Measurements from ENCODE around the gene CRIP2. TPM values are rescaled to one million over a fixed set of nuclear protein-coding genes. Genes with fewer than 3 reads are reported as not detected.

CRIP2 gene
- total and polyA plus RNA-seq, 9 of the 15 experiments (the other 6 are each of a cell fraction or from before 2014, with no cell fraction given): 0.18 to 2.0 (median 0.69) TPM; not detected in 1

- TF ChIP-seq, protein P1, sequence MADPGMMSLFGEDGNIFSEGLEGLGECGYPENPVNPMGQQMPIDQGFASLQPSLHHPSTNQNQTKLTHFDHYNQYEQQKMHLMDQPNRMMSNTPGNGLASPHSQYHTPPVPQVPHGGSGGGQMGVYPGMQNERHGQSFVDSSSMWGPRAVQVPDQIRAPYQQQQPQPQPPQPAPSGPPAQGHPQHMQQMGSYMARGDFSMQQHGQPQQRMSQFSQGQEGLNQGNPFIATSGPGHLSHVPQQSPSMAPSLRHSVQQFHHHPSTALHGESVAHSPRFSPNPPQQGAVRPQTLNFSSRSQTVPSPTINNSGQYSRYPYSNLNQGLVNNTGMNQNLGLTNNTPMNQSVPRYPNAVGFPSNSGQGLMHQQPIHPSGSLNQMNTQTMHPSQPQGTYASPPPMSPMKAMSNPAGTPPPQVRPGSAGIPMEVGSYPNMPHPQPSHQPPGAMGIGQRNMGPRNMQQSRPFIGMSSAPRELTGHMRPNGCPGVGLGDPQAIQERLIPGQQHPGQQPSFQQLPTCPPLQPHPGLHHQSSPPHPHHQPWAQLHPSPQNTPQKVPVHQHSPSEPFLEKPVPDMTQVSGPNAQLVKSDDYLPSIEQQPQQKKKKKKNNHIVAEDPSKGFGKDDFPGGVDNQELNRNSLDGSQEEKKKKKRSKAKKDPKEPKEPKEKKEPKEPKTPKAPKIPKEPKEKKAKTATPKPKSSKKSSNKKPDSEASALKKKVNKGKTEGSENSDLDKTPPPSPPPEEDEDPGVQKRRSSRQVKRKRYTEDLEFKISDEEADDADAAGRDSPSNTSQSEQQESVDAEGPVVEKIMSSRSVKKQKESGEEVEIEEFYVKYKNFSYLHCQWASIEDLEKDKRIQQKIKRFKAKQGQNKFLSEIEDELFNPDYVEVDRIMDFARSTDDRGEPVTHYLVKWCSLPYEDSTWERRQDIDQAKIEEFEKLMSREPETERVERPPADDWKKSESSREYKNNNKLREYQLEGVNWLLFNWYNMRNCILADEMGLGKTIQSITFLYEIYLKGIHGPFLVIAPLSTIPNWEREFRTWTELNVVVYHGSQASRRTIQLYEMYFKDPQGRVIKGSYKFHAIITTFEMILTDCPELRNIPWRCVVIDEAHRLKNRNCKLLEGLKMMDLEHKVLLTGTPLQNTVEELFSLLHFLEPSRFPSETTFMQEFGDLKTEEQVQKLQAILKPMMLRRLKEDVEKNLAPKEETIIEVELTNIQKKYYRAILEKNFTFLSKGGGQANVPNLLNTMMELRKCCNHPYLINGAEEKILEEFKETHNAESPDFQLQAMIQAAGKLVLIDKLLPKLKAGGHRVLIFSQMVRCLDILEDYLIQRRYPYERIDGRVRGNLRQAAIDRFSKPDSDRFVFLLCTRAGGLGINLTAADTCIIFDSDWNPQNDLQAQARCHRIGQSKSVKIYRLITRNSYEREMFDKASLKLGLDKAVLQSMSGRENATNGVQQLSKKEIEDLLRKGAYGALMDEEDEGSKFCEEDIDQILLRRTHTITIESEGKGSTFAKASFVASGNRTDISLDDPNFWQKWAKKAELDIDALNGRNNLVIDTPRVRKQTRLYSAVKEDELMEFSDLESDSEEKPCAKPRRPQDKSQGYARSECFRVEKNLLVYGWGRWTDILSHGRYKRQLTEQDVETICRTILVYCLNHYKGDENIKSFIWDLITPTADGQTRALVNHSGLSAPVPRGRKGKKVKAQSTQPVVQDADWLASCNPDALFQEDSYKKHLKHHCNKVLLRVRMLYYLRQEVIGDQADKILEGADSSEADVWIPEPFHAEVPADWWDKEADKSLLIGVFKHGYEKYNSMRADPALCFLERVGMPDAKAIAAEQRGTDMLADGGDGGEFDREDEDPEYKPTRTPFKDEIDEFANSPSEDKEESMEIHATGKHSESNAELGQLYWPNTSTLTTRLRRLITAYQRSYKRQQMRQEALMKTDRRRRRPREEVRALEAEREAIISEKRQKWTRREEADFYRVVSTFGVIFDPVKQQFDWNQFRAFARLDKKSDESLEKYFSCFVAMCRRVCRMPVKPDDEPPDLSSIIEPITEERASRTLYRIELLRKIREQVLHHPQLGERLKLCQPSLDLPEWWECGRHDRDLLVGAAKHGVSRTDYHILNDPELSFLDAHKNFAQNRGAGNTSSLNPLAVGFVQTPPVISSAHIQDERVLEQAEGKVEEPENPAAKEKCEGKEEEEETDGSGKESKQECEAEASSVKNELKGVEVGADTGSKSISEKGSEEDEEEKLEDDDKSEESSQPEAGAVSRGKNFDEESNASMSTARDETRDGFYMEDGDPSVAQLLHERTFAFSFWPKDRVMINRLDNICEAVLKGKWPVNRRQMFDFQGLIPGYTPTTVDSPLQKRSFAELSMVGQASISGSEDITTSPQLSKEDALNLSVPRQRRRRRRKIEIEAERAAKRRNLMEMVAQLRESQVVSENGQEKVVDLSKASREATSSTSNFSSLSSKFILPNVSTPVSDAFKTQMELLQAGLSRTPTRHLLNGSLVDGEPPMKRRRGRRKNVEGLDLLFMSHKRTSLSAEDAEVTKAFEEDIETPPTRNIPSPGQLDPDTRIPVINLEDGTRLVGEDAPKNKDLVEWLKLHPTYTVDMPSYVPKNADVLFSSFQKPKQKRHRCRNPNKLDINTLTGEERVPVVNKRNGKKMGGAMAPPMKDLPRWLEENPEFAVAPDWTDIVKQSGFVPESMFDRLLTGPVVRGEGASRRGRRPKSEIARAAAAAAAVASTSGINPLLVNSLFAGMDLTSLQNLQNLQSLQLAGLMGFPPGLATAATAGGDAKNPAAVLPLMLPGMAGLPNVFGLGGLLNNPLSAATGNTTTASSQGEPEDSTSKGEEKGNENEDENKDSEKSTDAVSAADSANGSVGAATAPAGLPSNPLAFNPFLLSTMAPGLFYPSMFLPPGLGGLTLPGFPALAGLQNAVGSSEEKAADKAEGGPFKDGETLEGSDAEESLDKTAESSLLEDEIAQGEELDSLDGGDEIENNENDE (IDR thresholded peaks at IDR 0.05; ENCODE audit: low read depth, low read length): no peak
- no peak for TF ChIP-seq CC2D1A (IDR thresholded peaks at IDR 0.05)
- TF ChIP-seq ZNF75A (CRISPR knock-in tag; IDR thresholded peaks at IDR 0.05): no peak
- TF ChIP-seq ADNP (tag; IDR thresholded peaks at IDR 0.05): no peak
- no peak for TF ChIP-seq HMG20B (CRISPR knock-in tag; IDR thresholded peaks at IDR 0.05)
These were observed 44.1 kb upstream of the CRIP2 start (continued) for GRCh38 chr14:105430565-105430964.
